ENCODE data around the gene MPLKIP.
"Not testable (repeated sequence)": the region's sequence is repeated elsewhere in the genome, so short reads cannot be mapped to it uniquely, and the experiment has no call there.

MPLKIP gene

DNA sequence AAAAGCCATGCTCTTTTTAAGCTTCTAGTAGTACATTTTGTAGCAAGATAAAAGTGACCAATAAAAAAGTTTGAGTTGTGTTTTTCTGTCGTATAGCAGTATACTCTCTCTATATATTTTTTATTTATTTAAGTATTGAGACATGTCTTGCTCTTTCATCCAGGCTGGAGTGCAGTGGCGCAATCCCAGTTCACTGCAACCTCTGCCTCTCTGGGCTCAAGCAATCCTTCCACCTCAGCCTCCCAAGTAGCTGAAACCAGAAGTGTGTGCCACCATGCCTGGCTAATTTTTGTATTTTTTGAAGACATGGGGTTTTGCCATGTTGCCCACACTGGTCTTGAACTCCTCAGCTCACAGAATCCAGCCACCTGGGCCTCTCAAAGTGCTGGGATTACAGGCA lies 3.1 kb upstream of the MPLKIP start:
- TF ChIP-seq, protein P1, sequence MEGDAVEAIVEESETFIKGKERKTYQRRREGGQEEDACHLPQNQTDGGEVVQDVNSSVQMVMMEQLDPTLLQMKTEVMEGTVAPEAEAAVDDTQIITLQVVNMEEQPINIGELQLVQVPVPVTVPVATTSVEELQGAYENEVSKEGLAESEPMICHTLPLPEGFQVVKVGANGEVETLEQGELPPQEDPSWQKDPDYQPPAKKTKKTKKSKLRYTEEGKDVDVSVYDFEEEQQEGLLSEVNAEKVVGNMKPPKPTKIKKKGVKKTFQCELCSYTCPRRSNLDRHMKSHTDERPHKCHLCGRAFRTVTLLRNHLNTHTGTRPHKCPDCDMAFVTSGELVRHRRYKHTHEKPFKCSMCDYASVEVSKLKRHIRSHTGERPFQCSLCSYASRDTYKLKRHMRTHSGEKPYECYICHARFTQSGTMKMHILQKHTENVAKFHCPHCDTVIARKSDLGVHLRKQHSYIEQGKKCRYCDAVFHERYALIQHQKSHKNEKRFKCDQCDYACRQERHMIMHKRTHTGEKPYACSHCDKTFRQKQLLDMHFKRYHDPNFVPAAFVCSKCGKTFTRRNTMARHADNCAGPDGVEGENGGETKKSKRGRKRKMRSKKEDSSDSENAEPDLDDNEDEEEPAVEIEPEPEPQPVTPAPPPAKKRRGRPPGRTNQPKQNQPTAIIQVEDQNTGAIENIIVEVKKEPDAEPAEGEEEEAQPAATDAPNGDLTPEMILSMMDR (IDR thresholded peaks at IDR 0.05; ENCODE audit: low read depth, low read length) = no peak
- no peak for TF ChIP-seq EZH2phosphoT487 (IDR thresholded peaks at IDR 0.05; ENCODE audit: low read depth)
- H3K9ac ChIP-seq (ENCODE audit: low read length) = no peak overlapping the region
- H4K20me1 ChIP-seq (ENCODE audit: insufficient read depth, low read length) = peaks cover 11% of the 10 kb centered on the region; the same call in 1 of the 2 replicates
- no peak overlapping the region for H3K4me3 ChIP-seq (ENCODE audit: low read length)
- no peak overlapping the region for H2AFZ ChIP-seq (ENCODE audit: low read depth, low read length)
- H3K9me3 ChIP-seq (ENCODE audit: insufficient read depth, low read length) = no peaks in the 10 kb centered on the region
- H3K79me2 ChIP-seq (ENCODE audit: low read length) = peaks cover 18% of the 10 kb centered on the region
- peaks cover 12% of the 10 kb centered on the region for H3K4me1 ChIP-seq (ENCODE audit: low read length)
- peaks cover 5% of the 10 kb centered on the region for H3K36me3 ChIP-seq (replicated peaks; ENCODE audit: low read depth, low read length)
- no peaks in the 10 kb centered on the region for H3K27me3 ChIP-seq (ENCODE audit: low read depth, low read length)
- no peak overlapping the region for H3K27ac ChIP-seq (ENCODE audit: low read length)
- H3K4me2 ChIP-seq (ENCODE audit: low read length) = no peak overlapping the region

DNA sequence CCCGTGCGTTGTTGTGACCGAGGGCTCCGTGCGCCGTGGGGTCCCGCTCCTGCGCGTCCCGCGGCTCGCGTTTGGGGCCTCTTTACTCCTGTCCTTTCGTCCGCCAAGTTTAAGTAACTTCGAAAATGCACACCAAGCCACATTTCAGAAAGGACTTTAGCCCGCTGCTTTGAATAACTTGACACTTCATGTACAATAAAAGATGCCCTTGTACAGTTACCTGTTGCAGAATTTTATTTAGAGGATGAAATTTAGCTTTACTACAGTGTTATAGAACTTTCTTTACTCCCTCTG lies 842 bp upstream of the MPLKIP start:
- Histone ChIP-seq H3K4me2 (ENCODE audit: low read length) (peak overlapping the region; percentile 75), H3K79me2 (ENCODE audit: low read length) (peaks cover 41% of the 10 kb centered on the region), H4K20me1 (ENCODE audit: insufficient read depth, low read length) (peaks cover 16% of the 10 kb centered on the region; the same call in 1 of the 2 replicates), H3K9me3 (ENCODE audit: insufficient read depth, low read length) (no peaks in the 10 kb centered on the region), H3K9ac (ENCODE audit: low read length) (no peak overlapping the region), H3K4me1 (ENCODE audit: low read length) (peaks cover 13% of the 10 kb centered on the region), H3K36me3 (replicated peaks; ENCODE audit: low read depth, low read length) (peaks cover 21% of the 10 kb centered on the region), H3K27ac (ENCODE audit: low read length) (no peak overlapping the region), H3K27me3 (ENCODE audit: low read depth, low read length) (no peaks in the 10 kb centered on the region), H2AFZ (ENCODE audit: low read depth, low read length) (peak overlapping the region; percentile 89), H3K4me3 (ENCODE audit: low read length) (peak overlapping the region; percentile 95)
- no peak for TF ChIP-seq EZH2phosphoT487 (IDR thresholded peaks at IDR 0.05; ENCODE audit: low read depth)
- TF ChIP-seq, protein P1 (IDR thresholded peaks at IDR 0.05; ENCODE audit: low read depth, low read length) = no peak

DNA sequence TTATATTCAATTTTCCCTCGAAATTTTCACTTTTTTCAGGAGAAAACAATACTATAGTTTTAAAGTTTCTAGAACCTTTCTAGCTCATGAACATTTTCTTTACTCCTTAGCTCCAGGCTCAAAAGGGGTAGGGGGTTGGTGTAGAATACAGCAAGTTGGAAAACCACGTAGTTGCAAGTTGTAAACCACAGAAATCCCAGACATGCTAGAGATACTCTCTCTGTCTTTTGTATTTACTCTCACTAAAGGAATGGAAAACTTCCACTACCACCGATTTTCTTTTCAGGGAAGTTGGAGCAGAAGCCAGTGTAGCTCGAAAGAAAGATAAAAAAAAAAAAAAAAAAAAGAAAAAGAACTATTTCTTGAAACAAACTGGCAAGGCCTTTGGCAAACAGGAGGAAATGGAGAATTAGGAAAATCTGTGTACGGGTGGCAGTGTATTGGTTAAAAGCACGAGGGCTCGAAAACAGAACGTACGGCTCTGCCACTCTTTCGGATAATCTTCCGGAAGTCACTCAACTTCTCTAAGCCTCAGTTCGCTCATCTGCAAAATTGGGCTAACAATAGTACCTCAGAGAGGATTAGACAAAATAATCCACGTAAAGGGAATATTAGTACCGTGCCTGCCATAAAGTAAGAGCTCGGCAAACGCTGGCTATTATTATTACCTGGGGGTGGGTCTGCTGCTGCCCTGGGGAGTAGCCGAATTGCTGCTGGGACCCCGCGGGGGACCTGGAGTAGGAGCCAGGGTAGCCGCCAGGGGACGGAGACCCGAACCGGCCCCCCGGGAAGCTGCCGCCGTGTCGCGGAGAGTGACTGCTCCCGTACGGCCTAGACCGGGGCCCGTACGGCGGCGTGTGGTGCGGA lies 628 bp downstream of the MPLKIP start:
- Histone ChIP-seq H4K20me1 (ENCODE audit: insufficient read depth, low read length) (peaks cover 16% of the 10 kb centered on the region; the same call in 1 of the 2 replicates), H3K4me2 (ENCODE audit: low read length) (peak overlapping the region; percentile 95), H3K79me2 (ENCODE audit: low read length) (peaks cover 56% of the 10 kb centered on the region), H3K4me1 (ENCODE audit: low read length) (peaks cover 17% of the 10 kb centered on the region), H3K9ac (ENCODE audit: low read length) (peak overlapping the region; percentile 94), H2AFZ (ENCODE audit: low read depth, low read length) (peak overlapping the region; percentile 47; the same call in 1 of the 2 replicates), H3K36me3 (replicated peaks; ENCODE audit: low read depth, low read length) (peaks cover 29% of the 10 kb centered on the region), H3K9me3 (ENCODE audit: insufficient read depth, low read length) (no peaks in the 10 kb centered on the region), H3K27me3 (ENCODE audit: low read depth, low read length) (no peaks in the 10 kb centered on the region), H3K4me3 (ENCODE audit: low read length) (peak overlapping the region; percentile 95), H3K27ac (ENCODE audit: low read length) (peak overlapping the region; percentile 72)
- no peak for TF ChIP-seq EZH2phosphoT487 (IDR thresholded peaks at IDR 0.05; ENCODE audit: low read depth)
- TF ChIP-seq, protein P1 (IDR thresholded peaks at IDR 0.05; ENCODE audit: low read depth, low read length) = no peak

DNA sequence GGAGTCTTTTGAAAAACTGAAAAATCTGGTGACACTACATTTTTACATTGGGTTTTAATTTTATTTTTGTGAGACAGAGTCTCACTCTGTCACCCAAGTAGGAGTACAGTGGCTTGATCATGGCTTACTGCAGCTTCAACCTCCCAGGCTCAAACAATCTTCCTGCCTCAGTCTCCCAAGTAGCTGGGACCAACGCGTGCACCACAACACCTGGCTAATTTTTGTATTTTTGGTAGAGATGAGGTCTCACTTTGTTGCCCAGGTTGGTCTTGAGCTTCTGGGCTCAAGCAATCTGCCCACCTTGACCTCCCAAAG lies 11.5 kb downstream of the MPLKIP start:
- TF ChIP-seq, protein P1 (IDR thresholded peaks at IDR 0.05; ENCODE audit: low read depth, low read length) = no peak
- no peak for TF ChIP-seq EZH2phosphoT487 (IDR thresholded peaks at IDR 0.05; ENCODE audit: low read depth)
- no peak overlapping the region for H2AFZ ChIP-seq (ENCODE audit: low read depth, low read length)
- no peaks in the 10 kb centered on the region for H3K9me3 ChIP-seq (ENCODE audit: insufficient read depth, low read length)
- H3K79me2 ChIP-seq (ENCODE audit: low read length) = peaks cover 13% of the 10 kb centered on the region
- no peak overlapping the region for H3K4me3 ChIP-seq (ENCODE audit: low read length)
- no peak overlapping the region for H3K9ac ChIP-seq (ENCODE audit: low read length)
- no peaks in the 10 kb centered on the region for H3K4me1 ChIP-seq (ENCODE audit: low read length)
- H3K4me2 ChIP-seq (ENCODE audit: low read length) = no peak overlapping the region
- no peaks in the 10 kb centered on the region for H4K20me1 ChIP-seq (ENCODE audit: insufficient read depth, low read length)
- peaks cover 4% of the 10 kb centered on the region for H3K36me3 ChIP-seq (replicated peaks; ENCODE audit: low read depth, low read length)
- no peak overlapping the region for H3K27ac ChIP-seq (ENCODE audit: low read length)
- H3K27me3 ChIP-seq (ENCODE audit: low read depth, low read length) = no peaks in the 10 kb centered on the region

DNA sequence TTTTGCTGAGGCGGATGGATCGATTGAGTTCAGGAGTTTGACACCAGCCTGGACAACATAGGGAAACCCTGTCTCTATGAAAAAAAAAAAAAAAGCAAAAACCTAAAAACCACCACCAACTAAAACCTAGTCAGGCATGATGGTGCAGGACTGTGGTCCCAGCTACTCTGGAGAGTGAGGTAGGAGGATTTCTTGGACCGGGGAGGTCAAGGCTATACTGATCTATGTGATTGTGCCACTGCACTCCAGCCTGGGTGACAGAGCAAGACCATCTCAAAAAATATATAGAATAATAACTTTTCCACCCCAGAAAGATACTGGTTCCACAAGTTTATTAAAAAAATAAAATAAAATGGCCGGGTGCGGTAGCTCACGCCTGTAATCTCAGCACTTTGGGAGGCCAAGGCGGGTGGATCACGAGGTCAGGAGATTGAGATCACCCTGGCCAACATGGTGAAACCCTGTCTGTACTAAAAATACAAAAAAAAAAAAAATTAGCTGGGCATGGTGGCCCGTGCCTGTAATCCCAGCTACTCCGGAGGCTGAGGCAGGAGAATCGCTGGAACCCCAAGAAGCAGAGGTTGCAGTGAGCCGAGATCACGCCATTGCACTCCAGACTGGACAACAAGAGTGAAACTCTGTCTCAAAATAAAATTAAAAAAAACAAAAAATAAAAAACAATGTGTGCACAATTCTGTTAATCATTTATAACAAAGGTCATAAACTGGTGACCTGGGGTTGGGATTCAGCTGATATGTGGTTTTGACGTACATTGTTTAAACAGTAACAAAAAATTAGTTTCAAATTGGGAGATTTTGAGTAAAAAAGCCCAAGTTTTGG lies 12.1 kb downstream of the MPLKIP start:
- H4K20me1 ChIP-seq (ENCODE audit: insufficient read depth, low read length); H2AFZ ChIP-seq (ENCODE audit: low read depth, low read length); H3K4me1 ChIP-seq (ENCODE audit: low read length); H3K4me2 ChIP-seq (ENCODE audit: low read length); H3K27ac ChIP-seq (ENCODE audit: low read length); H3K79me2 ChIP-seq (ENCODE audit: low read length); H3K4me3 ChIP-seq (ENCODE audit: low read length); H3K36me3 ChIP-seq (replicated peaks; ENCODE audit: low read depth, low read length); H3K9me3 ChIP-seq (ENCODE audit: insufficient read depth, low read length); H3K9ac ChIP-seq (ENCODE audit: low read length); H3K27me3 ChIP-seq (ENCODE audit: low read depth, low read length): not testable (repeated sequence)

Data from OCI-LY3 (cell line).